H1 (cell line): ENCODE results near the gene ABCA1. TPM values are rescaled to one million over a fixed set of nuclear protein-coding genes. Genes with fewer than 3 reads are reported as not detected.

Source experiments
- CTCF ChIA-PET: fragments of 300-600 bp; sonication (Branson Sonifier 250); formaldehyde crosslinking; loops from one replicate; lab custom pipeline; 2021; ENCODE audit not compliant: partially characterized antibody; lab: Charles Lee
- POLR2A ChIA-PET: fragments of 300-600 bp; sonication (Branson Sonifier 250); formaldehyde crosslinking; loops from one replicate; lab custom pipeline; 2021; ENCODE audit warnings: inconsistent platforms; ENCODE audit not compliant: partially characterized antibody; lab: Charles Lee
- DNase-seq, 2 experiments: peaks; one replicate each; pipeline versions ENCODE4 v3.0.0 to v3.0.0-alpha.2; 2010 to 2022; ENCODE audit warnings: low spot score in 2 of 2, low read depth in 1 of 2, mixed read lengths in 1 of 2
- FAIRE-seq: peaks from 2 replicates; lab custom pipeline; 2011; peaks lifted over from hg19 to GRCh38; lab: Jason Lieb, UNC
- H2AFZ ChIP-seq: 2 replicates; pipeline ENCODE4 v1.8.1; 2012; ENCODE audit warnings: low read length, inconsistent platforms
- H2AK5ac ChIP-seq: 2 replicates; pipeline ENCODE4 v1.6.1; 2013; ENCODE audit warnings: low read depth, low read length
- H2BK120ac ChIP-seq: replicated peaks from 2 replicates; pipeline ENCODE3; 2013; ENCODE audit warnings: low read depth, low read length, inconsistent platforms
- H2BK12ac ChIP-seq: 2 replicates; pipeline ENCODE4 v1.6.1; 2013; ENCODE audit warnings: low read depth, low read length
- H2BK15ac ChIP-seq: 2 replicates; pipeline ENCODE4 v1.6.1; 2013; ENCODE audit warnings: low read length
- H2BK20ac ChIP-seq: 2 replicates; pipeline ENCODE4 v1.6.1; 2013; ENCODE audit warnings: low read length
- H2BK5ac ChIP-seq: 2 replicates; pipeline ENCODE4 v1.6.1; 2013; ENCODE audit warnings: low read depth, low read length
- H3K14ac ChIP-seq: 2 replicates; pipeline ENCODE4 v1.6.1; 2013; ENCODE audit warnings: inconsistent platforms; ENCODE audit not compliant: insufficient read length
- H3K18ac ChIP-seq: 2 replicates; pipeline ENCODE4 v1.6.1; 2013; ENCODE audit warnings: low read length; ENCODE audit errors: extremely low read depth
- H3K23ac ChIP-seq: 2 replicates; pipeline ENCODE4 v1.6.1; 2013; ENCODE audit warnings: inconsistent platforms; ENCODE audit not compliant: insufficient read length
- H3K23me2 ChIP-seq: 2 replicates; pipeline ENCODE4 v1.6.1; 2013; ENCODE audit warnings: low read depth, low read length
- H3K27ac ChIP-seq: 2 replicates; pipeline ENCODE4 v1.6.1; 2011; ENCODE audit warnings: low read depth, low read length, inconsistent platforms
- H3K27me3 ChIP-seq, 4 experiments: replicated peaks in 1 of 4; 1 replicate in 1 of 4; 2 replicates in 3 of 4; pipeline versions ENCODE4 v1.6.1 to v1.8.1; 2011 to 2013; ENCODE audit warnings: low read length in 3 of 4, mild to moderate bottlenecking in 3 of 4, inconsistent platforms in 2 of 4, mixed read lengths in 2 of 4, moderate library complexity in 1 of 4; ENCODE audit not compliant: control insufficient read depth in 3 of 4, insufficient read depth in 3 of 4; ENCODE audit errors: extremely low read depth in 1 of 4
- H3K36me3 ChIP-seq, 4 experiments: 2 replicates each; pipeline versions ENCODE4 v1.6.1 to v1.8.1; 2011 to 2013; ENCODE audit warnings: mild to moderate bottlenecking in 4 of 4, low read length in 3 of 4, moderate library complexity in 2 of 4, control low read depth in 1 of 4, inconsistent platforms in 1 of 4; ENCODE audit not compliant: insufficient read depth in 4 of 4, control insufficient read depth in 2 of 4
- H3K4ac ChIP-seq: replicated peaks from 2 replicates; pipeline ENCODE3; 2013; ENCODE audit warnings: low read length, low read depth, mixed read lengths, inconsistent platforms; ENCODE audit not compliant: insufficient read length
- H3K4me1 ChIP-seq, 4 experiments: replicated peaks in 1 of 4; 1 replicate in 1 of 4; 2 replicates in 3 of 4; pipeline versions ENCODE4 v1.6.1 to v1.8.1; 2011 to 2013; ENCODE audit warnings: low read length in 3 of 4, inconsistent platforms in 2 of 4, mixed read lengths in 1 of 4; ENCODE audit not compliant: insufficient read depth in 4 of 4, control insufficient read depth in 3 of 4
- H3K4me2 ChIP-seq, 2 experiments: 2 replicates each; pipeline versions ENCODE4 v1.6.1 to v1.8.1; 2011 to 2013; ENCODE audit warnings: low read depth in 2 of 2, low read length in 2 of 2, control low read depth in 1 of 2, inconsistent platforms in 1 of 2, mild to moderate bottlenecking in 1 of 2; ENCODE audit not compliant: insufficient read depth in 1 of 2
- H3K4me3 ChIP-seq, 4 experiments: fragments of 200-600, 300-600 bp in 1 of 4; sonication (generic), shearing (Covaris generic), sonication (Bioruptor Twin) in 1 of 4; 2 replicates each; pipeline versions ENCODE4 v1.5.1 to v1.8.1; 2011 to 2016; ENCODE audit warnings: low read length in 4 of 4, low read depth in 3 of 4, control low read depth in 2 of 4, inconsistent platforms in 2 of 4, mild to moderate bottlenecking in 2 of 4, mixed read lengths in 1 of 4, moderate library complexity in 1 of 4; ENCODE audit not compliant: insufficient read depth in 2 of 4; ENCODE audit errors: extremely low read depth in 1 of 4
- H3K56ac ChIP-seq: replicated peaks from 2 replicates; pipeline ENCODE3; 2013; ENCODE audit warnings: low read depth, mild to moderate bottlenecking, mixed read lengths, low read length, inconsistent platforms; ENCODE audit not compliant: insufficient read length
- H3K79me1 ChIP-seq: 2 replicates; pipeline ENCODE4 v1.6.1; 2013; ENCODE audit warnings: low read depth, low read length, control low read depth
- H3K79me2 ChIP-seq, 2 experiments: 2 replicates each; pipeline versions ENCODE4 v1.6.1 to v1.8.1; 2012 to 2013; ENCODE audit warnings: low read length in 2 of 2, mild to moderate bottlenecking in 2 of 2, inconsistent platforms in 1 of 2; ENCODE audit not compliant: insufficient read depth in 2 of 2, control insufficient read depth in 1 of 2
- H3K9ac ChIP-seq, 4 experiments: replicated peaks in 1 of 4; 1 replicate in 1 of 4; 2 replicates in 3 of 4; pipeline versions ENCODE4 v1.6.1 to v1.8.1; 2011 to 2013; ENCODE audit warnings: low read depth in 3 of 4, low read length in 3 of 4, control low read depth in 2 of 4, mild to moderate bottlenecking in 2 of 4, moderate library complexity in 2 of 4, inconsistent platforms in 1 of 4; ENCODE audit errors: extremely low read depth in 1 of 4
- H3K9me3 ChIP-seq, 2 experiments: 2 replicates each; pipeline versions ENCODE4 v1.6.1 to v1.8.1; 2012 to 2013; ENCODE audit warnings: mild to moderate bottlenecking in 2 of 2, moderate library complexity in 2 of 2, control low read depth in 1 of 2, inconsistent platforms in 1 of 2, low read depth in 1 of 2, low read length in 1 of 2, mixed read lengths in 1 of 2; ENCODE audit not compliant: insufficient read depth in 2 of 2
- H4K20me1 ChIP-seq, 2 experiments: replicated peaks in 1 of 2; 2 replicates each; pipeline versions ENCODE3 to v1.8.1; 2011 to 2013; ENCODE audit warnings: inconsistent platforms in 2 of 2, low read length in 2 of 2, mild to moderate bottlenecking in 1 of 2; ENCODE audit not compliant: insufficient read depth in 2 of 2, control insufficient read depth in 1 of 2
- H4K5ac ChIP-seq: 2 replicates; pipeline ENCODE4 v1.6.1; 2013; ENCODE audit warnings: low read length, low read depth, mixed read lengths, inconsistent platforms; ENCODE audit not compliant: insufficient read length
- H4K8ac ChIP-seq: 2 replicates; pipeline ENCODE4 v1.8.0; 2013; ENCODE audit warnings: mild to moderate bottlenecking, moderate library complexity, low read length, inconsistent platforms; ENCODE audit not compliant: insufficient read depth; ENCODE audit errors: extremely low read depth
- H4K91ac ChIP-seq: replicated peaks from 2 replicates; pipeline ENCODE3; 2013; ENCODE audit warnings: low read length, mixed read lengths, inconsistent platforms; ENCODE audit not compliant: insufficient read length
- TEAD4 ChIP-seq: IDR thresholded peaks from 2 replicates; pipeline ENCODE4 v1.6.1; 2012; ENCODE audit warnings: low read depth, low read length, inconsistent platforms, mixed read lengths
- WGBS, 2 experiments: shearing (Covaris generic) in 1 of 2; methylation state at CpG; one replicate each; pipeline versions ENCODE4 v1.1.6 to v1.1.7; 2013 to 2015; ENCODE audit warnings: low lambda C conversion rate in 2 of 2, mixed read lengths in 2 of 2, inconsistent platforms in 1 of 2, low coverage in 1 of 2, missing lambda C conversion rate in 1 of 2; ENCODE audit not compliant: insufficient replicate concordance in 2 of 2, insufficient coverage in 1 of 2, insufficient read length in 1 of 2; ENCODE audit errors: extremely low coverage in 1 of 2, missing lambda C conversion rate in 1 of 2; 5-methylcytosine and 5-hydroxymethylcytosine counted together
- polyA plus RNA-seq, 7 experiments: library from polyadenylated mRNA; depleted of rRNA in 3 of 7; stranded (reverse) in 5 of 7; unstranded in 2 of 7; fragments of >200 nt in 5 of 7; fragments of 200-250 nt in 2 of 7; gene quantifications; 1 replicate in 5 of 7; 2 replicates in 1 of 7; 4 replicates in 1 of 7; pipeline versions ENCODE4 v1.2.1 to v1.2.3, GENCODE V29; 2011 to 2013; ENCODE audit warnings: missing spikeins in 2 of 7, mixed read lengths in 2 of 7
- total RNA-seq: library from RNA; stranded (reverse); fragmentation: NEBNext Ultra II Directional; extraction: Animal tissue kit (Norgen Biotek cat#: 25700); gene quantifications from 2 replicates; pipeline ENCODE4 v1.2.1, GENCODE V29; 2021

ABCA1 gene
- total and polyA plus RNA-seq, 2 of the 8 experiments (the other 6 are each of a cell fraction or from before 2014, with no cell fraction given) = 6.9 to 7.8 TPM

- WGBS, 2 experiments = 94% methylated on average over 4 of the region's 4 CpGs; no CpG with 5 or more reads in 1 of the 2 experiments
- ChIA-PET CTCF (interaction anchor here (1.5 kb wide), 1 partner anchor 638 kb away, joined by 3 read pairs; no protein-coding TSS in a partner anchor), POLR2A (no interaction called here)
- FAIRE-seq (no peak), DNase-seq (no peak)
- Histone ChIP-seq H4K8ac (no peak overlapping the region; the same call in 1 of the 2 replicates), H3K4me1 (no peaks in the 10 kb centered on the region; a peak in 1 of 7 replicates), H3K36me3 (peaks cover 0 to 14% (median 8%) of the 10 kb centered on the region in 4 experiments; a peak in 6 of 8 replicates), H3K4ac (no peak overlapping the region), H2BK15ac (no peak overlapping the region), H3K23ac (no peak overlapping the region), H2BK20ac (no peak overlapping the region), H3K79me1 (no peaks in the 10 kb centered on the region), H4K91ac (no peak overlapping the region), H3K79me2 (no peaks in the 10 kb centered on the region), H4K5ac (no peak overlapping the region), H3K56ac (no peak overlapping the region), H2AK5ac (no peak overlapping the region), H3K14ac (no peak overlapping the region), H3K27ac (no peak overlapping the region), H2BK12ac (no peak overlapping the region), H2BK120ac (no peak overlapping the region), H3K27me3 (no peaks in the 10 kb centered on the region), H2AFZ (no peak overlapping the region), H3K9me3 (no peaks in the 10 kb centered on the region), H2BK5ac (no peak overlapping the region), H3K23me2 (no peaks in the 10 kb centered on the region), H3K4me3 (no peak overlapping the region), H3K9ac (no peak overlapping the region), H3K18ac (no peak overlapping the region), H4K20me1 (no peaks in the 10 kb centered on the region), H3K4me2 (no peak overlapping the region)
- TF ChIP-seq TEAD4 = no peak
Measured at GRCh38 chr9:104836767-104837166, 91.2 kb downstream of the ABCA1 start.
